HCT116 (cell line): ENCODE measurements around the gene TCAP. TPM values are rescaled to one million over a fixed set of nuclear protein-coding genes. Genes with fewer than 3 reads are reported as not detected.
A peak's percentile ranks its signal among the peaks of the same experiment; 100 is the strongest.

ENCODE experiments used
- ATAC-seq: fragments of 200-7000 bp; cut with Tn5 transposase; 2 replicates; pipeline ENCODE4 v1.9.1; 2020; ENCODE audit warnings: mild to moderate bottlenecking, moderate library complexity
- BruUV-seq: library from RNA; stranded (reverse); fragments of 400-500 nt; replicated peaks from 2 replicates; lab custom pipeline; 2021; lab: Mats Ljungman, UMichigan
- CTCF ChIA-PET: fragments of 300-600 bp; sonication (Branson Sonifier 250); formaldehyde crosslinking; loops from one replicate; lab custom pipeline; 2021; ENCODE audit warnings: antibody characterized with exemption; lab: Charles Lee
- POLR2A ChIA-PET: fragments of 300-600, 350-600 bp; sonication (Branson Sonifier 250); formaldehyde crosslinking; loops from one replicate; lab custom pipeline; 2021; ENCODE audit warnings: antibody characterized with exemption; lab: Charles Lee
- RAD21 ChIA-PET, 2 experiments: fragments of 300-600 bp; sonication (Branson Sonifier 250); formaldehyde crosslinking; loops; one replicate each; lab custom pipeline; 2023; ENCODE audit warnings: low total read pairs in 2 of 2; ENCODE audit not compliant: uncharacterized antibody in 2 of 2, unreplicated experiment in 2 of 2, low non-redundant PET in 1 of 2; lab: Charles Lee
- DNase-seq: peaks from one replicate; pipeline ENCODE4 v3.0.0-alpha.2; 2010; ENCODE audit warnings: low read depth, low spot score
- H2AFZ ChIP-seq: fragments of 200-600 bp; shearing (Covaris generic), sonication (generic); 2 replicates; pipeline ENCODE4 v1.6.1; 2017; ENCODE audit warnings: low read depth, mixed run types, mixed read lengths, antibody characterized with exemption, low read length; ENCODE audit not compliant: poor library complexity, severe bottlenecking
- H3K27ac ChIP-seq: 2 replicates; pipeline ENCODE4 v1.5.1; 2012; ENCODE audit warnings: low read depth, low read length
- H3K27me3 ChIP-seq: fragments of 200-600 bp; sonication (generic); 2 replicates; pipeline ENCODE4 v1.6.1; 2016; ENCODE audit warnings: mixed run types, low read length, mixed read lengths; ENCODE audit not compliant: insufficient read depth
- H3K36me3 ChIP-seq, 2 experiments: fragments of 200-500 bp in 1 of 2; fragments of 200-600 bp in 1 of 2; sonication (Bioruptor generic) in 1 of 2; sonication (generic) in 1 of 2; 2 replicates each; pipeline versions ENCODE4 v1.5.1 to v1.6.1; 2014 to 2016; ENCODE audit warnings: low read length in 2 of 2, inconsistent platforms in 1 of 2, mixed read lengths in 1 of 2, mixed run types in 1 of 2; ENCODE audit not compliant: insufficient read depth in 2 of 2, control insufficient read depth in 1 of 2
- H3K4me1 ChIP-seq, 2 experiments: fragments of 200-600 bp in 1 of 2; sonication (generic) in 1 of 2; 2 replicates each; pipeline versions ENCODE4 v1.5.1 to v1.6.1; 2012 to 2017; ENCODE audit warnings: low read length in 2 of 2, inconsistent platforms in 1 of 2, mild to moderate bottlenecking in 1 of 2, mixed read lengths in 1 of 2, mixed run types in 1 of 2, moderate library complexity in 1 of 2; ENCODE audit not compliant: insufficient read depth in 2 of 2, control insufficient read depth in 1 of 2
- H3K4me2 ChIP-seq: fragments of 200-600 bp; sonication (generic); 2 replicates; pipeline ENCODE4 v1.6.1; 2017; ENCODE audit warnings: mixed run types, low read length, mixed read lengths
- H3K4me3 ChIP-seq, 2 experiments: fragments of 200-600 bp in 1 of 2; sonication (generic) in 1 of 2; replicated peaks in 1 of 2; 2 replicates each; pipeline ENCODE4 v1.5.1; 2011 to 2016; ENCODE audit warnings: low read length in 2 of 2, control low read depth in 1 of 2, low read depth in 1 of 2, mild to moderate bottlenecking in 1 of 2, mixed read lengths in 1 of 2, mixed run types in 1 of 2
- H3K79me2 ChIP-seq: fragments of 200-600 bp; sonication (generic); 2 replicates; pipeline ENCODE4 v1.6.1; 2017; ENCODE audit warnings: mild to moderate bottlenecking, mixed run types, low read length, moderate library complexity, mixed read lengths; ENCODE audit not compliant: insufficient read depth
- H3K9ac ChIP-seq: fragments of 200-600 bp; sonication (generic); 2 replicates; pipeline ENCODE4 v1.6.1; 2016; ENCODE audit warnings: low read length, mixed read lengths
- H3K9me2 ChIP-seq: fragments of 200-600 bp; sonication (generic), shearing (Covaris generic); 2 replicates; pipeline ENCODE4 v1.6.1; 2017; ENCODE audit warnings: mixed run types, mild to moderate bottlenecking, moderate library complexity; ENCODE audit not compliant: insufficient read depth
- H3K9me3 ChIP-seq, 2 experiments: fragments of 200-500 bp in 1 of 2; fragments of 200-600 bp in 1 of 2; sonication (Bioruptor generic) in 1 of 2; sonication (generic) in 1 of 2; 2 replicates each; pipeline ENCODE4 v1.6.1; 2014 to 2017; ENCODE audit warnings: low read length in 2 of 2, mixed read lengths in 2 of 2, inconsistent platforms in 1 of 2, low read depth in 1 of 2, mild to moderate bottlenecking in 1 of 2, mixed run types in 1 of 2, moderate library complexity in 1 of 2; ENCODE audit not compliant: control insufficient read depth in 1 of 2, insufficient read depth in 1 of 2
- H4K20me1 ChIP-seq: fragments of 200-600 bp; sonication (generic), shearing (Covaris generic); 2 replicates; pipeline ENCODE4 v1.6.1; 2017; ENCODE audit warnings: mixed run types, mild to moderate bottlenecking, moderate library complexity; ENCODE audit not compliant: insufficient read depth
- CBX3 ChIP-seq: IDR thresholded peaks from 2 replicates; pipeline ENCODE4 v1.6.1; 2012; ENCODE audit warnings: low read depth
- CTCF ChIP-seq, 3 experiments: fragments of 200-600 bp in 1 of 3; sonication (generic) in 1 of 3; IDR thresholded peaks in 2 of 3; conservative IDR thresholded peaks in 1 of 3; 2 replicates each; pipeline ENCODE4 v1.5.1; 2012 to 2017; ENCODE audit warnings: low read depth in 2 of 3, low read length in 2 of 3, antibody characterized with exemption in 1 of 3, borderline replicate concordance in 1 of 3, control low read depth in 1 of 3, mild to moderate bottlenecking in 1 of 3, mixed read lengths in 1 of 3, mixed run types in 1 of 3, moderate library complexity in 1 of 3; ENCODE audit not compliant: insufficient read depth in 1 of 3
- EZH2 ChIP-seq: fragments of 200-600 bp; sonication (generic); IDR thresholded peaks from 2 replicates; pipeline ENCODE4 v1.6.1; 2017; ENCODE audit warnings: antibody characterized with exemption, mixed run types
- EZH2phosphoT487 ChIP-seq: fragments of 200-600 bp; IDR thresholded peaks from 2 replicates; pipeline ENCODE4 v1.6.1; 2018; ENCODE audit warnings: antibody characterized with exemption, borderline replicate concordance
- FOSL1 ChIP-seq: IDR thresholded peaks from 2 replicates; pipeline ENCODE4 v1.6.1; 2012; ENCODE audit warnings: low read depth
- RAD21 ChIP-seq: IDR thresholded peaks from 2 replicates; pipeline ENCODE4 v1.6.1; 2012; ENCODE audit warnings: low read depth, mild to moderate bottlenecking
- REST ChIP-seq: IDR thresholded peaks from 2 replicates; pipeline ENCODE4 v1.6.1; 2012; ENCODE audit warnings: low read depth
- TCF7L2 ChIP-seq: IDR thresholded peaks from 2 replicates; pipeline ENCODE4 v1.7.0; 2011; ENCODE audit warnings: borderline replicate concordance, inconsistent platforms; ENCODE audit not compliant: insufficient read depth, insufficient read length; ENCODE audit errors: extremely low read depth
- ZNF274 ChIP-seq: fragments of 200-500 bp; sonication (Bioruptor generic); IDR thresholded peaks from 2 replicates; pipeline ENCODE4 v1.6.1; 2014; ENCODE audit warnings: mild to moderate bottlenecking, low read depth, low read length, inconsistent platforms
- intact Hi-C: fragments of 100-400 bp; cut with micrococcal nuclease; formaldehyde crosslinking; loops from 2 replicates; pipeline ENCODE4 v1.10.0; 2022
- total RNA-seq: library from RNA; stranded (reverse); gene quantifications from one replicate; pipeline ENCODE4 v1.2.1, GENCODE V29; 2021; ENCODE audit not compliant: unreplicated experiment

Gene TCAP
- total RNA-seq, 1 experiment from 2014 or later = 1.5 TPM

- intact Hi-C loops = no loop called here
- Histone ChIP-seq H3K79me2 (no peaks in the 10 kb centered on the region), H3K4me3 (no peak overlapping the region), H3K27me3 (no peaks in the 10 kb centered on the region), H3K4me2 (no peak overlapping the region), H3K9ac (no peak overlapping the region), H3K27ac (no peak overlapping the region; the same call in 1 of the 2 replicates), H3K9me3 (no peaks in the 10 kb centered on the region), H3K36me3 (no peaks in the 10 kb centered on the region; a peak in 1 of 4 replicates), H4K20me1 (no peaks in the 10 kb centered on the region), H3K4me1 (peaks cover 13 to 52% of the 10 kb centered on the region in 2 experiments), H2AFZ (no peak overlapping the region), H3K9me2 (no peaks in the 10 kb centered on the region)
- POLR2A ChIA-PET = no interaction called here
- TF ChIP-seq TCF7L2 (no peak), CTCF (IDR thresholded peaks at IDR 0.05 in 2 of 3, conservative IDR thresholded peaks at IDR 0.05 in 1 of 3; ENCODE audit: borderline replicate concordance in 1 of 3, insufficient read depth in 1 of 3, low read depth in 2 of 3, low read length in 2 of 3) (peak; percentile 70 to 99 (median 98); a peak in 5 of 6 replicates)
- RAD21 ChIA-PET = interaction anchor here in 1 of 2 experiments (0.5 to 1.0 kb wide), 2 partner anchors 32 to 108 kb away, joined by 3 to 5 read pairs; no protein-coding TSS in a partner anchor
- CTCF ChIA-PET = interaction anchor here (0.7 to 3.6 kb wide), 25 partner anchors 9 to 447 kb away, joined by 3 to 30 read pairs (median 5); partner anchors contain the start of genes ERBB2 and STARD3
- DNase-seq = no peak
- no TSS peak for BruUV-seq
- ATAC-seq = peak; percentile 76
Measured at GRCh38 chr17:39653662-39654331, 11.4 kb upstream of the TCAP start.

- DNase-seq (no peak), ATAC-seq (no peak)
- H3K4me3 ChIP-seq = no peak overlapping the region
- no peaks in the 10 kb centered on the region for H3K9me2 ChIP-seq
- RAD21 ChIA-PET = no interaction called here
- peaks cover 8 to 39% of the 10 kb centered on the region in 2 experiments for H3K4me1 ChIP-seq
- H2AFZ ChIP-seq = no peak overlapping the region
- POLR2A ChIA-PET = no interaction called here
- CTCF ChIA-PET = interaction anchor here (0.6 to 3.6 kb wide), 7 partner anchors 11 to 75 kb away, joined by 3 to 30 read pairs (median 4); partner anchors contain the start of gene PGAP3
- intact Hi-C loops = no loop called here
- no peaks in the 10 kb centered on the region for H4K20me1 ChIP-seq
- H3K27me3 ChIP-seq = no peaks in the 10 kb centered on the region
- no TSS peak for BruUV-seq
- H3K4me2 ChIP-seq = no peak overlapping the region
- H3K27ac ChIP-seq = no peak overlapping the region
- peaks cover 0 to 2% of the 10 kb centered on the region in 2 experiments; a peak in 1 of 4 replicates for H3K36me3 ChIP-seq
- no peaks in the 10 kb centered on the region for H3K9me3 ChIP-seq
- H3K9ac ChIP-seq = no peak overlapping the region
- no peaks in the 10 kb centered on the region for H3K79me2 ChIP-seq
- no peak for TF ChIP-seq FOSL1
- TF ChIP-seq EZH2phosphoT487 = no peak
- no peak for TF ChIP-seq REST
- no peak for TF ChIP-seq EZH2
- TF ChIP-seq CBX3 = no peak
- no peak for TF ChIP-seq RAD21
- TF ChIP-seq ZNF274 = no peak
Measured at GRCh38 chr17:39655105-39655504, 10.0 kb upstream of the TCAP start.
